Measurements from ENCODE around the gene TSPAN7.

TSPAN7 gene

DNA sequence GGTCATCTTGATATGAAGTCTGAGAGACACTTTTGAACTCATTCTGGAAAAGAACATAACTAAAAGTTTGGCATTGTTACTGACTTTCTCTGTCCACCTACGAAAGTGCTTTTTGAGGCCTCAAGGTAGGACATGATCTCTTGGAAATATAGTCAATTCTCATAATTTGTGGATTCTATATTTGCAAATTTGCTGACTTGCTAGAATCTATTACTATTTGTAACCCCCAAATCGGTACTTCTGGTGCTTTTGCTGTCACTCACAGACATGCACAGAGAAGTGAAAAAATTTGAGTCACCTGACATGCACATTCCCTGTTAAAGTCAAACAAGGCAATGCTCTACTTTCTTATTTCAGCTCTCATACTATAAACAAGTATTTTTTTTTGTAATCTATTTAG is 35.6 kb downstream of the TSPAN7 start:
- no peak for DNase-seq

DNA sequence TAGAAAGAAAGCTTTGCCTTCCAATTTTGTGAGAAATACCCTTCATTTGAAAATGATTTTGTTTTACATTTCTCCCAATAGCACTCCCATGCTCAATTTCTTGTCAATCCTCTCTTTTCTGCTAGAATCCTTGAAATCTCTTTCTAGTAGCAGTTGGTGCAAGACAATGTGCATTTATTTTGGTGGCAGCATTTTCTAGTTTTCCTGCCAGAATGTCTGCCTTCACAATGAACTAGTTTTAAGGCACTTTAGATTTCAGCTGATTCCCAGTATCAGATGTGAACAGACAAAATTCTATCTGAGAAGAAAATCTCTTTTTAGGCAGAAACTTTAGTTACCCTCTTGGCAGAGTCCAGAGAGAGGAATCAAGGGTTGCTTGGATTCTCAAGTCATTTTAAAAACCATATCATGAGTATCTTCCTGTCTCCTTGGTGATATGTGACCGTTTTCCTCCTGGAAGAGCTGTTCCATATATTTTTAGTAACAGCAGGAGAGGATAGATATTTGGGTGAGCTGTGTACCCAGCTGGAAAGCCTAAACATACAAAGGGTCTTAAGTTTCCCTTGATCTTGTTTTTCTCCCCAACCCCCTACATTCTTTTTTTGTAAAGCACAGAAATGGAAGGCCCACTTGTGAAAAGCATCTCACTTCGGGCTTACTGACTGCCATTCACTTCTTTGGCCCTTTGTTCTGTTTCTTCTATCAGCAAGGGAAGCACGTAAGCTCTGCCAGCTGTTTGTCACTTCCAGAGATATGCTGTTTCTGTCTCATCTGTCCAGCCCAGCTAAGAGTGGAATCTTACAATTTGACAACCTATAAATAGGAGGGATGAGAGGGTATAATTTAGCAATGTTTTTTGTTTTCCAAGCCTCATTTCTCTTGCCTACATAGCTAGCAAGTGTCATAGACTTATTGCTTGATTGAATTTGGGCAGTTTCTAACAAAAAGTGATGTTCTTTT is 38.7 kb downstream of the TSPAN7 start:
- DNase-seq: no peak

DNA sequence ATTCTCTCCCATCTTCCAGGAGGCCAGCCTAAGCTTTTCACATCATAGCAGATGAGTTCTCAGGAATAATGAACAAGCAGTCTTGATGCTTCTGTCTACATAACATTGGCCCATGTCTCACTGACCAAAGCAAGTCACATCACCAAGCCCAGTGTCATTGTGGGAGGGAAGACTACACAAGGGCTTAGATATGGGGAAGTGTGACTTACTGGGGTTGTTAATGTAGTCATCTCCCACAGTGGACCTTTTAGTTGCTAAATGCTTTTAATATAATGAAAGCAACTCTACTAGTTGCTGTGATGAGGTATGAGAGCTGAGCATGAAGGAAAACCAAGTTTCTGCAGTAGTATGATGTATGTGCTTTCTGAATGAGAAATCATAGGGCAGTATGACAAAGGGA is 40.5 kb downstream of the TSPAN7 start:
- DNase-seq: no peak

- no peak for DNase-seq
Measured at GRCh38 chrX:38606821-38607220, 45.5 kb downstream of the TSPAN7 start.

- no peak for DNase-seq
Measured at GRCh38 chrX:38607976-38608375, 46.6 kb downstream of the TSPAN7 start.

DNA sequence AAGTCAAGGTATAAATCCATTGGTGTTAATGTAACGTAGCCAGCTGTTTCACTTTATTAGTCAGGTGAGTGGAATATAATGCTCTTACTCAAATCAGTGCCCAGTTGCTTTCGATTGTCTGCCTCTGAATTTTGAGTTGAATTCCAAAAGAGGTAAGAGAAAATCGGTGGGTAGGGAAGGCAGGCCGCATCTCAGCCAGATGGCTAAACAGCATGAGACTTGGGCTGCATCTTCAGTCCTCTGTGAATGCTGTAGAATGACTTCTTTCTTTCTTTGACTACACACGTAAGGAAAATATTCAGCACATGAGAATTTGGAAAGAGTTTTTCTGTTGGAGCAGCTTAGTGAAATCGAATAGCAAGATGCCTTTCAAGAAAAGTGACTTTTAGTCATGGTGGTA is 49.5 kb downstream of the TSPAN7 start:
- no peak for DNase-seq

DNA sequence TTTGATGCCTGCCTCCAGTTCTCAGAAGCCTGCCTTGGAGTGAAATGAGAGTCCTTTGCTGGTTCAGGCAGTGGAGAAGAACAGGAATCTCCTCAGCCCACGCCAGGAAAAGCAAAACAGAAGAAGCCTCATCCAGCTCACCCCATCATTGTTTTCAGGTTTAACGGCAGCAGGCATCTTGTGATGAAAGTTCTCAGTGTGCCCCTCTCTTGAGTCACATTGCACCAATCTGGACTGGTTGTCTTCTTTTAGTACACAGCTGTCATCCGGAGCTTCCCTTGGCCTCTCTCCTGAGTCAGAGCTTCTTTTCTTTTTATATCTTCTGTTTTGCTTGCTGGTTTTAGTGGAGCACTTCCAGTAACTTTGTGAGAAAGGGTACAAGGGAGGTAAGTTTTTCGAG is 50.9 kb downstream of the TSPAN7 start:
- no peak for DNase-seq

DNA sequence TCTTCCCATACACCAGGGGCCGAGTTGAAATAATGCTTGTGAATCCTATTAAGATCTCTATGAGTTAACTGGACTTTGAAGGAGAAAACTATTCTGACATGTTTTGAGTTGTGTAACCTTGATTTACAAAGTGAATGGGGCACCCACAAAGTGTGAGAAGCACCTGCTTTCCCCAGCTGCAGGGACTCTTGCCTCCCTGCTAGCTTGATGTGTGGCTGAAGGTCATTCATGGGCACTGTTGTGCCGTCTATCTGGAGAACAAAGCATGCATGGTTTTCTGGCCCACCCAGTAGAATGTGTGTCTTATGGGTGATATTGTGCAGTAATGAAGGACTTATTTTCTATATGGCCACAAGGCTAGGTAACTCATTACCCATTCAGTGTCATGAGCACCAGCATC is 53.1 kb downstream of the TSPAN7 start:
- DNase-seq: no peak

DNA sequence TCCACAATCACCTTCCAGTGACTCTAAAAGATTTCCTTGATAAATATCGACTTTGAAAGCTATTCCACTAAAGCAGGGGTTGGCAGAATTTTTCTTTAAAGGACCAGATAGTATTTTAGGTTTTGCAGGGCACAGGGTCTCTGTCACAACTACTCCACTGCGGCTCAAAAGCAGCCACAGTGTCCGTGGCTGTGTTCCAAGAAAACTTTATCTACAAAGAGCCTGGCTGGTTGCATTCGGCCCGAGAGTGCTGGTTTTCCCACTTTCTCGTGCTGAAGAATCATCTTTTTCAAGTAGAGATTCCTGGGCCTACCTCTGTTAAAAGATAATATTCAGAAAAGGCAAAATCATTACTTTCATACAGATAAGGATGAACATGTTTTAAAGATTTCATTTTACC is 55.6 kb downstream of the TSPAN7 start:
- DNase-seq: no peak

DNA sequence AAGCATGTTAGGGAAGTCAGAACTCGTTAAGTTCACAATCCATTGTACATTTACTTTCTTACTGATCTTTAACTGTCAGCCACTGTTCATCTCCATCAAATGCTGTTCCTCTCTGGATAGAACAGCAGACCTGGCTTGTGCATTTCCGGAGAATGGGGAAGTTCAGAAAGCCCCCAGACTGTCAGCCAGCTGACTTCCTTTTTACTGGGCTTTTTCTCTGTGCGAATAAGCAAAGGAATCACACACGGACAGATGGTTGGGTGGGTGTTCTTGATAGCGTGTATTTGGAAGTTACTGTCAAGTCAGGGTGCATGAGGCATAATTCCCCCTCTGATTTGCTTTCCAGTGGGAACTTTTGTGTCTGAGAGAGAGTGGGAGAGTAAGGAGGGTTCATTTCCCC is 56.8 kb downstream of the TSPAN7 start:
- no peak for DNase-seq

DNA sequence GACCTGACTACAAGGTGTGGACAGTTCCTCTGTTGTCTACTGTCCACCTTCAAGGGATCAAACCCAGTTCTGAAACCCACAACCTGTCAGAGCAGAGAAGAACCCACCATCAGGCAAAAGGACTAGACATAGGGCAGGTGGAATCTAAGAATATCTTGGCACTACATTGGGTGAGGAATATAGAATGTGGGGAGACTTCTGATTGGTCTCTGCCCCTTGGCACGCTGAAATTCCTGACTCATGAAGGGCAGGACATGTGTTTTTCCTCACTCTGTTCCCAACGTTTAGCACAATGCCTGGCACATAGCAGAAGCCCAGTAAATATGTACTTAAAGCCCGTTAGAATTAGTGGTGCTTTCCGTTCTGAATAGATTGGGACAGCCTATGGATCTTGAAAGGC is 59.3 kb downstream of the TSPAN7 start:
- no peak for DNase-seq

DNA sequence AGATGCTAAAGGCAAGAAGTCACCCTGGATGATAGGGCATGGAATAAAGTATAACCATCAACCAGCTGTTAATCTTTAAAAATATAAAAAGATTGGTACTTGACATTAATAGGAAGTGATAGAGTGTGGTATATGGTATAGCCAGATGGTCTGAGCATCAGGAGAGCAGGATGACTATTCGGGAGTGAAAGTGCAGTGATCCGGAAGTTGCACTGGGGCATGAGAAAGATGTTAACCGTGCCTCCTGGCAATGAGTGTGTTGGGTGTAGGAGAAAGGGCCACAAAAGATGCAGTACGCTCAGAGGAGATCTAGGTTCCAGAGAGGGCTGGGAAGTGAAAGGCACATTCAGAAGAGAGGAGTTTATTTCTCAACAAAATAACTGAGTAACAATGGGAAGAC is 65.0 kb downstream of the TSPAN7 start:
- DNase-seq: no peak

- peak; percentile 22 for DNase-seq
Measured at GRCh38 chrX:38627683-38628082, 66.3 kb downstream of the TSPAN7 start.

DNA sequence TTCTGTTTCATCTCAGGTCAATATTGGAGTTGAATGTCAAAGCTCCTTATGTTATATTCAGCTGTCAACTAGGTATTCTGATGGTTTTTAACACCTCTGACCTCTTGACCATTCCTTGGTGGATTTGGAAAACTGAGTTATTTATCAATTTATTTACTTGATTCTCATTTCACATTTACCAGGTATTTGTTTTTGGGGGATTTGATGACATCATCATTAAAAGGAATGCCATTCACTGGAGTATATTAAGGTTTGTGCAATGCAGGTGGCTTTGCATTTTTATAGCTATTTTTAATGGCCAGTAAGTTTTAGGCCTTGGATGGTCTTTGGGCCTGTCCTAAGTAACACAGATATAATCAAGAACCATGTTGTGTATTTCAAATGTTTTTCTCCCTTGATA is 67.2 kb downstream of the TSPAN7 start:
- no peak for DNase-seq

- no peak for DNase-seq
Measured at GRCh38 chrX:38632516-38632915, 71.2 kb downstream of the TSPAN7 start.

DNA sequence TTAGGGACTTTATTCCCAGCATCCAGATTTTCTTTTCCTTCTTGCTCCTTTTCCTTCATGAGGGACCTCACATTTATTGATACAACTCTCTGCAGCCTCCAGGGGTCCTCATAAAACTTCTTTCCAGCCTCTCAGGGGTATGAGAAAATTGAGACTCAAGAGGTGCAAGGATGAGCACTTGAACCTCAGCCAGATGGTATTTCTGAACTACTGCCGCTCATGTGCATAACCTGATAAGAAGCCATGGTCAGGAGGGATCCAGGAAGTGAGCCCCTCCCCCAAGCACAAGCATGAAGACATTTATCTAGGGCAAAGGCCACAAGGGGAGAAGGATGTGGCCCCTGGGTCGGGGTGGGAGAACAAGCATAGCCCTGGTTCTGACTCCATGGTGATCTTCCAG is 73.3 kb downstream of the TSPAN7 start:
- DNase-seq: no peak

- DNase-seq: no peak
Measured at GRCh38 chrX:38636949-38637819, 75.8 kb downstream of the TSPAN7 start.

DNA sequence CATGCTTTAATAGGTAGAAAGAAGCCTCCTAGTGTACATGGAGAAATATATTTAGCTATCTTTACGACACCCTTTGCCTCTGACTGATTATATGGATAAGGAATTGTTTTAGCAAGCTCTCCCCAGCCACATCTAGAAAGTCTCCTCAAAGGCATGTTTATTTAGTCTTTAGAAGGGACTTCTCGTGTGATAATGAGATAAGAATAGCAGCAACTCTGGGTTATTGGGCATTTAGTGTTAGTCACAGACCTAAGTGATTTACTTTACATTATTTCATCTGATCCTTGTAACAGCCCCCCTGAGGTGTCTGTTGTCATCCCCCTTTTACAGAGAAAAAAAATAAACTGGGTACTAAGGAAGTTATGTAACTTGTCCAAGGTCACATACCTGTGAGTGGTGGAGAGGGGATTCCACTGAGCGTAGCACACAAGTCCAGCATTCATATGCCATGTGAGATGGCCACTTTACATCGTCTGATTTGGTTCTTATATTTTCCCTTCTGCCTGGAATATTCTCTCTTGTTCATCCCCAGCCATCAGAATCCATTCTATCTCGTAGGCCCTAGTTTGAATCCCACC is 77.7 kb downstream of the TSPAN7 start:
- DNase-seq: no peak

- no peak for DNase-seq
Measured at GRCh38 chrX:38639730-38640129, 78.4 kb downstream of the TSPAN7 start.

DNA sequence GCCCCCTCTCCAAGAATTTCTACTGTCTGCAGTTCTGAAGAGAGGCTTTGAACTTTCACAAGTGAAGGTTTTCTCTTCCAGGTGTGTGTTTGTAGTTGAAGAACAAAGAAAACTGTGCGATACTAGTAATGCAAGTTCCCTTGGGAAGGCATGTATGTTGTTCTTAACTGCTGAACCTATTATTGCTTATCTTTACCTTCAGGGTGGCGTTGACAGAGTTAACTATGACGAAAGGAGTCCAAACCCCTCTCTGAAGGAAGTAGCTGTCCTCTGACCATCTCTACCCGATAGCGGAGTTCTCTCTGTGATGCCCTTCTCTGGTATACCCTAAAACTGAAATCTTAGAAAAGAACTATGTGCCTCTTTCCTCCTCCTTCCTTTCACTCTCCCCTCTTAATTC is 79.9 kb downstream of the TSPAN7 start:
- DNase-seq: no peak

DNA sequence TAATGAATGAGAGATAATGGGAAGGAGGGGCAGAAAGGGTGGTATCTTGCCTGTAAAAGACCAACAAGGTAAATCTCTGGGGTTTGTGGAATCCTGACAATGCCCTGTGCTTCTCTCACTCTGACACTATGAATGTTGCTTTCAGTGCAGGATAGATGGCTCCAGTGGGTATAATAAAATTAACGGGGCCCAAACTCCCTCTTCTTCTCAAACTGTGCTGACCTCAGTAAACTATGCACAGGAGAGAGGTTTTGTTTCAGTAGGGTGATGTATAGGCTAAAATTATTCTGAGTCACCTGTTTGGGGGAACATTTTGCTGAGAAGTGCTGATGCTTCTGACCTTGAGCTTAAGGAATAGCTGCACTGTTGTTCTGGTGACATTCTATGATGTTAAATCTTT is 82.6 kb downstream of the TSPAN7 start:
- no peak for DNase-seq

DNA sequence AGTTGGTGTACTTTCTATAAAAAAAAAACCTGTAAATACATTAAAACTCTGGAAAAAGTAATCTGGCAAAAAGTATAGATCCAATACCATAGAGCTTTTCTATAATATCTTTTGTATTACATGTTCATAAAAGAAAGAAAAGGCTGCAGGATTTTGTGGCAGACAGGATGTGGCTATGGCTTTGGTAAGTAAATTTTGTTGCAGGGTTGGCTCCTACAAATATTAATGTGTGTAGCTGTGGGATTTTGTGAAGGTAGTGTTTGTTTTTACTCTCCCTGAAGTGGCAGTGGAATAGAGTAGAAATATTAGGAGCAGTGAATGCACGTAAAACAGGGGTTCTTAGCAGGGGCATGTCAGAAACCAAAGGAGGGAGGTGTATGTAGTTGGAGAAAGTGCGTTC is 84.8 kb downstream of the TSPAN7 start:
- no peak for DNase-seq

GRCh38 chrX:38649221-38649620 is 87.9 kb downstream of the TSPAN7 start:
- no peak for DNase-seq
